Ramos (cell line): ENCODE data around the gene MCF2L.

Source experiments
- in situ Hi-C: fragments of 300-500 bp; cut with MboI; formaldehyde crosslinking; loops from one replicate; pipeline ENCODE4 v1.14.3; 2022; ENCODE audit warnings: low sequenced_read_pairs; ENCODE audit not compliant: unreplicated experiment

MCF2L gene

DNA sequence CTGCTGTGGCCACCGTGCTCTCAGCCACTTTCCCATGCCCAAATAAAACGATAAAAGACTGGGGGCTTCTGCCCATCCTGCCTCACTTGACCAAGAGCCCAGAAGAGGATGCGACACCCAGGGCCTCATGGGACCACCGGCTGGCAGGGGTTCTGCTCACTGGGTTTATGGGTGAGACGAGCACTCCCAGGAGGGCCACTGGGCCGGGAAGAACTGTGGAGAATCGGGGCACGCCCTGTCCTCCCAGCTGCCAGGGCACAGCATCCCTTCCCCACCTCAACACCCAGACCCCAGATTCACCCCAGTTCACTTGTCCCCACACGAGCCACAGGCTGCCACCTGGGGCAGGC lies 148.9 kb downstream of the MCF2L start:
- in situ Hi-C loops: no loop called here

- in situ Hi-C loops: no loop called here
Observed at GRCh38 chr13:113118261-113119021, 149.4 kb downstream of the MCF2L start.

GRCh38 chr13:113119166-113119821 lies 150.3 kb downstream of the MCF2L start:
- in situ Hi-C loops: no loop called here

DNA sequence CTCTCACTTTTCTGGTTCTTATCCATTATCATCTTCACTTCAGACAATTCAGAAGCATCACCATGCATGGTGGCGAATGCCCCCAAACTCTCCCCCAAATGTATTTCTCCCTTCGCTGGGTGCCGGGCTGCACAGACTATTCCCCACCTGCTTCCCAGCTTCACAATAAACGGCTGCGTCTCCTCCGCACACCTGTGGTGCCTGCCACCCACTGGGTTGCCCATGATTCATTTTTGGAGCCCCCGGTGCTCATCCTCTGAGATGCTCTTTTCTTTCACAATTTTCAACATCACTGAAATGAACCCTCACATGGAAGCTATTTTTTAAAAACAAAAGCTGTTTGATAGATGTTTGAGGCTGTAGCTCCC lies 150.8 kb downstream of the MCF2L start:
- in situ Hi-C loops: no loop called here

- in situ Hi-C loops: no loop called here
Observed at GRCh38 chr13:113120300-113121182, 151.5 kb downstream of the MCF2L start.

- in situ Hi-C loops: no loop called here
Observed at GRCh38 chr13:113121183-113121927, 152.3 kb downstream of the MCF2L start.

- in situ Hi-C loops: no loop called here
Observed at GRCh38 chr13:113121928-113122471, 153.0 kb downstream of the MCF2L start.

GRCh38 chr13:113122550-113123225 lies 153.7 kb downstream of the MCF2L start, which contains the start of gene F10:
Gene F10, plus strand, starts transcription at chr13:113122799. Its CDS starts 57 bp downstream, at chr13:113122856.
- in situ Hi-C loops: no loop called here

GRCh38 chr13:113123226-113124201 lies 154.5 kb downstream of the MCF2L start:
- in situ Hi-C loops: no loop called here

- in situ Hi-C loops: no loop called here
Observed at GRCh38 chr13:113124211-113124970, 155.4 kb downstream of the MCF2L start.

GRCh38 chr13:113125506-113126264 lies 156.7 kb downstream of the MCF2L start:
- in situ Hi-C loops: no loop called here

GRCh38 chr13:113126265-113127150 lies 157.5 kb downstream of the MCF2L start:
- in situ Hi-C loops: no loop called here

GRCh38 chr13:113129480-113129879 lies 160.5 kb downstream of the MCF2L start:
- in situ Hi-C loops: no loop called here

DNA sequence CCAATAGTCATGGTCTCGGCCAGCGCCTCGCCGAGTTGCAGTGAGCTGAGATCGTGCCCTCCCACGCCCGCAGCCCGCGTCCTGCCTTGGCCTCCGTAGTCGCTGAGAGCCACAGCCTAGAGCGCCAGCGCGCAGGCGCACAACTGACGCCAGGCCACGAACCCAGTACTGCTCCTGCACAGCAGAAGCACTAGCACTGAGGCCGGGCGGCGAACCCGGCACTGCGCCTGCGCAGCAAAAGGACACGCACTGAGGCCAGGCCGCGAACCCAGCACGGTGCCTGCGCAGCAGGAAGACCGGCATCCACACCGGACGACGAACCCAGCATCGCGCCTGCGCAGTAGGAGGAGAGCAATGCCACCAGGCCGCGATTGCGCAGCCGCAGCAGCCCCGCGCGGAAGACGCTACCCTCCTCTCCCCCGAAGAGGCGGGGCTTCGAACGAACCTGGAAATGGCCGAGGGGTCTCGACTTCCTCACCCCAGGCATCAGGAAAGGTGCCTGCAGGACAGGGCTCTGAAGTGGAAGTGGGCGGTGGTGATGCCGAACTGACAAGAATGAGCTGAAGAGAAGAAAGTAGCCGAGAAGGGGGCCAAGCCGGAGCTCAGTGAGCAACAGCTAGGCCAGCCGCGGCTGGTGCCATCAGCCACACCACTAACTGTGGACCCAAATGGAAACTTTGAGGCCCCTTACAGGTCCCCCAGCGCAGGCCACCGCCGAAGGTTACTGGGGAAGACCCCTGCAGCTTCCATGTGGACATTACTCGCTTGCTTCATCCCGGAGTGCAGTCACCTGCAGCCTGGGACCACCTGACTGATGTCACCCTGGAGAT lies 161.1 kb downstream of the MCF2L start:
- in situ Hi-C loops: no loop called here

- in situ Hi-C loops: no loop called here
Observed at GRCh38 chr13:113135281-113135760, 166.3 kb downstream of the MCF2L start.
